GM19468 (cell line): ENCODE measurements around the gene ATXN7L2.

Experiments
- ATAC-seq: cut with Tn5 transposase; IDR thresholded peaks from one replicate; pipeline ENCODE4 v1.9.1; 2021; ENCODE audit warnings: mild to moderate bottlenecking, moderate library complexity, moderate number of reproducible peaks; ENCODE audit not compliant: unreplicated experiment; ENCODE audit errors: extremely low read depth

ATXN7L2 gene

DNA sequence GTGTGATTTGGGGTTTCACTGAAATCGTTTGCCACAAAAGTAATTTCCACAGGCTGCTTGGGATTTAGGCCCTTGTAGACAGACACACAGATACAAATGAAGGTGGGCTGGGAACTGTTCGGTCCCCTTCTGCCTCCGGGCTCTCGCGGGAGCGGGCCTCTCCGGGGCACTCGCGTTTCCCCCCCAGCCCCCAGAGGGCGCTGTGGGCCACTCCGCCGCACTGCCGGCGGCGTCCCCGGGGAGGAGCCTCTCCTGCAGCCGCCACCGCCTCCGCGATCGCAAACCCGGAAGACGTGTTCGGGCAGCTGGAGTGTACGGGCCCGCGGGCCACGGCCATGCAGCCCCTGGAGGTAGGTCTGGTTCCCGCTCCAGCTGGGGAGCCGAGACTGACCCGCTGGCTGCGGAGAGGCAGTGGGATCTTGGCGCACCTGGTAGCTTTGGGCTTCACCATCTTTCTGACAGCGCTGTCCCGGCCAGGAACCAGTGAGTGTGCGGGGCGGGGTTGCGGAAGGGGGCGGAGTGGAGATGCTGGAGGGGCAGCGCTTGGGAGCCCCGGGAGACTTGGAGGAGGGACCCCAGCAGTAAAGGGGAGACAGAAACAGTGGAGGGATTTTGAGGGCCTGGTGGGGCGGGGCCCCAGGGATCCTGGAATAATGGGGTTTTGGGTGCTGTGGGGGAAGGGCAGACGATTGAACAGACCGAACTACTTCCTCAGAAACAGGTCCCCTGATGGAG, 10.3 kb downstream of the ATXN7L2 start, which contains the start of gene CYB561D1:
Gene CYB561D1, plus strand, starts transcription at position 290 of the 735 bp plus-strand sequence. Its CDS starts 46 bp downstream, at position 336.
- ATAC-seq: peak; percentile 78

DNA sequence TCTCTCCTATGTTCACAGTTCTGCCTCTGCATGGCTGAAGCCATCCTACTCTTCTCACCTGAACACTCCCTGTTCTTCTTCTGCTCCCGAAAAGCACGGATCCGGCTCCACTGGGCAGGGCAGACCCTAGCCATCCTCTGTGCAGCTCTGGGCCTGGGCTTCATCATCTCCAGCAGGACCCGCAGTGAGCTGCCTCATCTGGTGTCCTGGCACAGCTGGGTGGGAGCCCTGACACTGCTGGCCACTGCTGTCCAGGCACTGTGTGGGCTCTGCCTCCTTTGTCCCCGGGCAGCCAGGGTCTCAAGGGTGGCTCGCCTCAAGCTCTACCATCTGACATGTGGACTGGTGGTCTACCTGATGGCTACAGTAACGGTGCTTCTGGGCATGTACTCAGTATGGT, 12.0 kb downstream of the ATXN7L2 start:
- no peak for ATAC-seq

- no peak for ATAC-seq
These were observed 13.9 kb downstream of the ATXN7L2 start for GRCh38 chr1:109497449-109498160.

DNA sequence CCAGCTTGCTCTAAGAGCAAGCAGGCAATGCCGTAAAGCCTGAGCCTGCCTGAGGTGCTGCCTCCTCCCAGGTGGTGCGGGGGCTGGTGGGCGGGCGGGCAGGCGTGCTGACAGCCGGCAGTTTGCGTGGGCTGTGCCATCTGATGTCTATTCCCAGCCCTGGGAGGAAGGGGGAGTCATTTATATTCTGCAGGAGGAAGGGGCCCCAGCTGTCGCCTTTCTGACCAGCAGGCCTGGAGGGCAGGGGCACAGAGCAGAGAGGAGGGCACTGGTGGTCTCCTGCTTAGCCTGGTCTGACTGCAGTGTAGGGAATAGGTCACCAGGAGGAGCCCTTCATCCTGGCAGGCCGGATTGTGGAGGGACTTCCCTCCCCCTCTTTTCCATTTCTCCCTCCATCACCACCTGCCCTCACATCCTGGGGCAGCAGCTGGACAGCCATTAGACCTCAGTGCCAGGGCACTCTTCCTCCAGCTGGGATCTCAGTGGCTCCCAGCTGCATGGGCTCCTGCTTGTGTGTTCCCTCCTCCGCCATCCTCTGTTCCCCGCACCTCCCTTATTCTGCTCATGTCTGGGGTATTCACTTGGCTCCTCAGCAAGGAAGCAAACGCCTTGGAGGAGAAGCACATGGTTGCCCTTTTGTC, 14.6 kb downstream of the ATXN7L2 start:
- ATAC-seq: no peak

DNA sequence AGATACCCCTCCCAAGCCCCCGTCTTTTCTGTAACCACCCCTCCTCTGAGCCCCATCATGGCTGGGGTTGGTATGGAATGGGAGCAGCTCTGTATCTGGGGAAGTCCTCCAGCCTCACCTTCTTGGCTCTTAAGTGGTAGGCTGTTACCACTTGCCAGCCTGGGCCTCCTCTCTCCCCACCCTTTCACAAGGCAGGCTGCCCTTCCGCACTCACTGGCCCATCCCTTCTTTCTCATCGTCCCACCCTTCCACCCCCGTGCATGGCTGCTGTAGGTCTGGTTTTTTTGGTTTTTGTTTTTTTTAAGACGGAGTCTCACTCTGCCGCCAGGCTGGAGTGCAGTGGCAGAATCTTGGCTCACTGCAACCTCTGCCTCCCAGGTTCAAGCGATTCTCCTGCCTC, 15.4 kb downstream of the ATXN7L2 start:
- ATAC-seq: no peak

GRCh38 chr1:109499661-109500536, 16.2 kb downstream of the ATXN7L2 start:
- ATAC-seq: no peak

GRCh38 chr1:109500941-109501381, 17.3 kb downstream of the ATXN7L2 start:
- no peak for ATAC-seq

DNA sequence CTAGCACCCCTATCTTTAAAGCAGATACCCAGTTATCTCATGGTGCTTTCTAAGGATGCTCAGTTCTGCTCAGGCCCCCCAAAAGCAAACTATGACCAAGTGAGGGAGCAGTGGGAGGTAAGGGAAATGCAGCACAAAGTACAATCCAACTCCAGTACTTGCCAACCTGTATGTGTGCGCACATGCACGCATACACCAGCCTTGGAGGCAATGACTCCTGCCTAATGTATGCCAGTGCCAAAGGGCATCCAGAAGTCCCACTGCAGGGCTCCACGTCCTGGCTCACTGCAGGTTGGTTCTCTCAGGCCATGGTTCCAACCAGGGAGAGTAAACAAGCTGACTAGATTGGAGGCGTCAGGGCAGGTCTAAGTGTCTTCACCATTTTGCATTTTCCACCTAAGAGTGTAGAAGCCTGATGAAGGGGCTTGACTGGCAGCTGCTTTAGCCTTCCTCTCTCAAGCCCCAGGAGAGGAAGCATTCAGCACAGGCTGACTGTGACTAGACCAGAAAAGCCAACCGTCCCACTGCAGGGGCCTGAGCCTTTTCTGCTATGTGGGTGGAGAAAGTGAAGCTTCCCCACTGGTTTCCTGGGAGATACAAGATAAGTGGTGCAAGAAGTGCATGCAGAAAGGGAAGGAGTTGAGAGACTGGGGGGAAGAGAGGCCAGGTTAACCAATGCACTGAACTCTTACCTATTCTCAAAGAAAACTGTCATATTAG, 18.1 kb downstream of the ATXN7L2 start:
- ATAC-seq: no peak

DNA sequence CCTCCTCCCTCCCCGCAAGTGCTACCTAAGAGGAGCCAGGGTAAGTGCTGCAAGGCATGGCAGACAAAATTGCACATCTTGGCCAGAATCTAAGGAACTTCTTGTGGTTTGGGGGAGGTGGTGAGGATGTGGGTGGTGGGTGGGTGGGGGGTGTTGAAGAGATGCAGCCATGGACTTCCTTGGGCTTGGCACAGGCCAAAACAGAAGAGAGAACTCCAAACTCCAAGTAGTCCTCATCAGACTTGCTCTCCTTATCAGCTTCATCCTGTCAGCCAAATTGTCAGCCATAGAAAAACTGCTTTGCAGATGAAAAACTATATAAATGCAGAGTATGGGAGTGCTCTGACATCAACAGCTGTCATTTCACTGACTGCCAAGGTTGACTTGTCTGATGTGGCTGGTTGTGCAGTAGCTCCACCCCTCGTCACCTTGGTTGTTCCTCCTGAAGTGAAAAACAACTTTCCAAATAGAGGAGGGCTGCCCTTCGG, 18.7 kb downstream of the ATXN7L2 start:
- ATAC-seq: no peak

DNA sequence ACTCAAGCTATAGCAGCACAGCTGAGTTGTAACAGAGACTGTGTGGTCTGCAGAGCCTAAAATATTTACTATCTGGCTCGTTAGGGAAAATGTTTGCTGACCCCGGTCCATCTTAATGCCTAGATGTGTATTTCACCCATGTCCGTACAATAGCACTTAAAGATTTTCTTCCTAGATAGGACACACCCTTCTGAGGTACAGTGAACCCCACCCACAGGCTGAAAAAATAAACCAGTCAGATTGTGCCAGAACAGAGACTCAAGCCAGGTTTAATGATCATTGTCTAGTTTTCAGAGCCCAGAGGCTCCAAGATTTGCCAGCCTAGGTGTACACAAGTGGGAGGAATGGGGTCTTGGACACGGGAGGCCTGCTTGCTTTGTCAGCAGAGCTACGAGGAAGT, 20.2 kb downstream of the ATXN7L2 start:
- ATAC-seq: no peak

GRCh38 chr1:109504974-109505373, 21.3 kb downstream of the ATXN7L2 start:
- ATAC-seq: no peak

- ATAC-seq: no peak
These were observed 24.5 kb downstream of the ATXN7L2 start for GRCh38 chr1:109508001-109508872.

DNA sequence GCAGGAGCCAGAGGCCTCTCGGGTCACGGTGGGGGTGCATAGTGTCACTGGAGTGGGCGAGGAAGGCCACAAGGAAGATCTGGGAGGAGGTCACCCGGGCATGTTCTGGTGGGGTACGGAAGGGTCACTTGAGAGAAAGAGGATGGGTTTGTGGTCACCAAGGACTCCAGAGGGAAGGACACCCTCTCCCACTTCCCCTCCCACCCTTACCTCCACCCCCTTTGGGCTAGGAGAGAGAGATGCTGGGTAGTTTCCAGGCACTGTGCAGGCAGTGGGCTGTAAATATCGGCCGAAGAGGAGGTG, 25.1 kb downstream of the ATXN7L2 start:
- ATAC-seq: no peak

- no peak for ATAC-seq
These were observed 25.8 kb downstream of the ATXN7L2 start, which contains the start of gene AMIGO1 for GRCh38 chr1:109509176-109510134. Gene AMIGO1, minus strand, starts transcription at chr1:109509727. Its CDS starts 815 bp downstream, at chr1:109508912.

DNA sequence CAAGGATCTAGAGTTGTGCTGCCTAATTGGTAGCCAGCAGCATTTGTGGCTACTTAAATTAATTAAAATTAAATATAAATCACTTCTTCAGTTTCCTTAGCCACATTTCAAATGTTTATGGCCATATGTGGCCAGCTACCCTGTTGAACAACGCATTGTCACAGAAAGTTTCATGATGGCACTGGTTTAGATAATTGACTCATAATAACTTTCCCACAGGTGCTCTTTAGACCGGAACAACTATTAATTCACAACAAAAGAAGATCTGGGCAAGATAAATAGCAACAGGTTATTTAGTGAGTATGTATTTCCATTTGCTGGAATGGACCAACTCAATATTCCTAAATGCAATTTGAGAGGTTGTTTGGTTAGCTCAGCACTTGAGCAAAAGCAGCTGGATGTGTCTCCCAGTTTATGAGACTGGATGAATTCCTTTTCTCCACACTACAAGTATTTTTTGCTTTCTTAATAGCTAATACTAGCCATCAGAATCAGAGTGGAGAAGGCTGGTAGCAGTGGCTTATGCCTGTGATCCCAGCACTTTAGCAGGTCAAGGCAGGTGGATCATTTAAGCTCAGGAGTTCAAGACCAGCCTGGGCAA, 29.5 kb downstream of the ATXN7L2 start:
- ATAC-seq: no peak

- no peak for ATAC-seq
These were observed 31.1 kb downstream of the ATXN7L2 start for GRCh38 chr1:109514846-109515245.

DNA sequence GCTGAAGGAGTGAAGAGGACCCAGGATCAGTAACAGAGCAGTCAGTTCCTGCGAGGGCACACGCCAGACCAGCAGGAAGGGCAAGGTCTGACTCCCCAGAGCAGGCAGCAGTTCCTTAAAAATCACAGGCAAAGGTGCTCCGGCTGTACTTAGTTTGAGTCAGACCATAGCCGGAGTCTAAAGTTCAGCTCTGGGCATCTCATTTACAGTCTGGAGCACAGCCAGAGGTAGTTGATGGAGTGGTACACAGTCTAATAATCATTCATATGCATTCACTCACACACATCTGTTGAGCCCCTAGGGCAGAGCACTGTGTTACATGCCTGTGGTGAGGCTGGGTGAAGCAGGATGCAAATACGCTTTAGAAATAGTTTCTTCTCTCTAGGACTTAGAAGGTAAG, 33.2 kb downstream of the ATXN7L2 start:
- no peak for ATAC-seq
